ENCODE results near the gene TAB3.

- TF ChIP-seq EZH2phosphoT487 (IDR thresholded peaks at IDR 0.05; ENCODE audit: low read length), result no peak
- TF ChIP-seq, protein P1, sequence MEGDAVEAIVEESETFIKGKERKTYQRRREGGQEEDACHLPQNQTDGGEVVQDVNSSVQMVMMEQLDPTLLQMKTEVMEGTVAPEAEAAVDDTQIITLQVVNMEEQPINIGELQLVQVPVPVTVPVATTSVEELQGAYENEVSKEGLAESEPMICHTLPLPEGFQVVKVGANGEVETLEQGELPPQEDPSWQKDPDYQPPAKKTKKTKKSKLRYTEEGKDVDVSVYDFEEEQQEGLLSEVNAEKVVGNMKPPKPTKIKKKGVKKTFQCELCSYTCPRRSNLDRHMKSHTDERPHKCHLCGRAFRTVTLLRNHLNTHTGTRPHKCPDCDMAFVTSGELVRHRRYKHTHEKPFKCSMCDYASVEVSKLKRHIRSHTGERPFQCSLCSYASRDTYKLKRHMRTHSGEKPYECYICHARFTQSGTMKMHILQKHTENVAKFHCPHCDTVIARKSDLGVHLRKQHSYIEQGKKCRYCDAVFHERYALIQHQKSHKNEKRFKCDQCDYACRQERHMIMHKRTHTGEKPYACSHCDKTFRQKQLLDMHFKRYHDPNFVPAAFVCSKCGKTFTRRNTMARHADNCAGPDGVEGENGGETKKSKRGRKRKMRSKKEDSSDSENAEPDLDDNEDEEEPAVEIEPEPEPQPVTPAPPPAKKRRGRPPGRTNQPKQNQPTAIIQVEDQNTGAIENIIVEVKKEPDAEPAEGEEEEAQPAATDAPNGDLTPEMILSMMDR (IDR thresholded peaks at IDR 0.05; ENCODE audit: low read length), result no peak
These were observed 23.4 kb downstream of the TAB3 start for GRCh38 chrX:30865612-30866011.
